Measurements from ENCODE around the gene TCIRG1. TPM values are rescaled to one million over a fixed set of nuclear protein-coding genes. Genes with fewer than 3 reads are reported as not detected.

Gene TCIRG1
- total and polyA plus RNA-seq, 2 experiments from 2014 or later: 77.4 to 125 TPM

- Histone ChIP-seq H3K4me1 (ENCODE audit: insufficient read depth) (peaks cover 43% of the 10 kb centered on the region), H3K9me2 (replicated peaks; ENCODE audit: insufficient read depth) (no peaks in the 10 kb centered on the region), H3K79me2 (no peaks in the 10 kb centered on the region), H3K36me3 (replicated peaks; ENCODE audit: insufficient read depth, low read depth) (no peaks in the 10 kb centered on the region), H3K27ac (peak overlapping the region; percentile 93), H4K20me1 (ENCODE audit: insufficient read depth, poor library complexity, severe bottlenecking) (no peaks in the 10 kb centered on the region), H2AFZ (no peak overlapping the region), H3K9me3 (ENCODE audit: low read depth) (no peaks in the 10 kb centered on the region), H3K4me2 (peak overlapping the region; percentile 71), H3K4me3 (no peak overlapping the region), H3K27me3 (no peaks in the 10 kb centered on the region)
- TF ChIP-seq, protein P1, sequence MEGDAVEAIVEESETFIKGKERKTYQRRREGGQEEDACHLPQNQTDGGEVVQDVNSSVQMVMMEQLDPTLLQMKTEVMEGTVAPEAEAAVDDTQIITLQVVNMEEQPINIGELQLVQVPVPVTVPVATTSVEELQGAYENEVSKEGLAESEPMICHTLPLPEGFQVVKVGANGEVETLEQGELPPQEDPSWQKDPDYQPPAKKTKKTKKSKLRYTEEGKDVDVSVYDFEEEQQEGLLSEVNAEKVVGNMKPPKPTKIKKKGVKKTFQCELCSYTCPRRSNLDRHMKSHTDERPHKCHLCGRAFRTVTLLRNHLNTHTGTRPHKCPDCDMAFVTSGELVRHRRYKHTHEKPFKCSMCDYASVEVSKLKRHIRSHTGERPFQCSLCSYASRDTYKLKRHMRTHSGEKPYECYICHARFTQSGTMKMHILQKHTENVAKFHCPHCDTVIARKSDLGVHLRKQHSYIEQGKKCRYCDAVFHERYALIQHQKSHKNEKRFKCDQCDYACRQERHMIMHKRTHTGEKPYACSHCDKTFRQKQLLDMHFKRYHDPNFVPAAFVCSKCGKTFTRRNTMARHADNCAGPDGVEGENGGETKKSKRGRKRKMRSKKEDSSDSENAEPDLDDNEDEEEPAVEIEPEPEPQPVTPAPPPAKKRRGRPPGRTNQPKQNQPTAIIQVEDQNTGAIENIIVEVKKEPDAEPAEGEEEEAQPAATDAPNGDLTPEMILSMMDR (IDR thresholded peaks at IDR 0.05; ENCODE audit: poor library complexity): peak; percentile 35
- TF ChIP-seq EZH2 (IDR thresholded peaks at IDR 0.05; ENCODE audit: borderline replicate concordance) (no peak), EZH2phosphoT487 (IDR thresholded peaks at IDR 0.05; ENCODE audit: low read depth, severe bottlenecking, unreplicated experiment) (no peak)
- 68% methylated on average over 12 of the region's 12 CpGs for WGBS (ENCODE audit: low lambda C conversion rate, missing lambda C conversion rate)
- no peak for DNase-seq (ENCODE audit: low spot score)
Observed at GRCh38 chr11:68009391-68010089, 29.3 kb upstream of the TCIRG1 start.

DNA sequence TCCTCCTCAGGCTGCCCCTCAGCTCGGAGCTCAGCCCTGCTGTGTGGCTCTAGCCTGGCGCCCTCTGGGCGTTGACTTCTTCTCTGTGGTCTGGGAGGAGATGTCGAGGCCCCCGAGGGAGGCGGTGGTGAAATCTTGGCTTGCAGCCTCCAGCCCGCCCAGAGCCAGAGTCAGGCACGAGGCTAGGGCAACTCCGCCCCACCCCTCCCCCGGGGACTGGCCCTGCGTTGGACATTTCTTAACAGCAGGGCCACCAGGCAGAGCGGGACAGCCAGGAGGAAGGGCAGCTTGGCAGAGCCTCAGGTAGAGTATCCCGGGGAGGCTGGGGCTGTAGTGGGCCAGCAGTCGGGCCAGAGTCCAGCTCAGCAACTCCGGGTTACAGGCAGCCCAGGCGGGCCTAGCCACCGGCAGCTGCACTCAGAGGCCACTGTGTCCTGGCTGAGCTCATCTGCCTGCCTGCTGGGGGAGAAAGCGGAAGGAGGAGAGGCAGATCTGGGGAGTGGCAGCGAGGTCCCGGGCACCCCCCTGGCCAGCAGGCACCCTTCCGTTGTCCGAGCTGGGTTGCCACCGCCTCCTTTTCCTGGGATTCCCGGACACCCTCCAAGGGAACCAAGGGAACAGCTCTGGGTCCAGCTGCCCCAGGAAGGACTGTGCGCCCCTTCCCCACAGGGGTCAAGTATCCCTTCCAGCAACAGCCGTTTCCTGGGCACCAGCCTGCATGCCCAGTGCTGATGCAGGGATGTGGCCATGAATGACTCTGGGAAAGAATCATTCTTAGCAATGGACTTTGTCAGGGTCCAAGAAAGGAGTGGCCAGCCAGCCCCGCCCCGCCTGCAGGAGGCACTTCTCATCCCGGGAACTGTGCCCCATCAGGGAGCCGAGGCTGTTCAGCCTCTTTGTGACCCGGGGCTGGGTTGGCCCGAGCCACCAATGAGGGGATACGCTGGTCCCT is 28.5 kb upstream of the TCIRG1 start, which contains the start of gene ALDH3B1:
ALDH3B1 (plus strand) TSS at position 238 of the 952 bp plus-strand sequence. CDS start 4,971 bp downstream, outside the sequence.
- peak within 1 kb of the TSS; percentile 71 for H3K4me2 ChIP-seq
- H3K27ac ChIP-seq: peak within 1 kb of the TSS; percentile 93
- no peaks in the 10 kb centered on the region for H3K9me3 ChIP-seq (ENCODE audit: low read depth)
- no peak for TF ChIP-seq EZH2 (IDR thresholded peaks at IDR 0.05; ENCODE audit: borderline replicate concordance)
- TF ChIP-seq, protein P1 (IDR thresholded peaks at IDR 0.05; ENCODE audit: poor library complexity): no peak
- no peak for TF ChIP-seq EZH2phosphoT487 (IDR thresholded peaks at IDR 0.05; ENCODE audit: low read depth, severe bottlenecking, unreplicated experiment)
- H3K4me3 ChIP-seq: no peak within 1 kb of the TSS
- no peaks in the 10 kb centered on the region for H3K36me3 ChIP-seq (replicated peaks; ENCODE audit: insufficient read depth, low read depth)
- H2AFZ ChIP-seq: no peak within 1 kb of the TSS
- DNase-seq (ENCODE audit: low spot score): peak; percentile 87
- no peaks in the 10 kb centered on the region for H3K9me2 ChIP-seq (replicated peaks; ENCODE audit: insufficient read depth)
- peaks cover 45% of the 10 kb centered on the region for H3K4me1 ChIP-seq (ENCODE audit: insufficient read depth)
- no peaks in the 10 kb centered on the region for H3K79me2 ChIP-seq
- no peaks in the 10 kb centered on the region for H4K20me1 ChIP-seq (ENCODE audit: insufficient read depth, poor library complexity, severe bottlenecking)
- no peaks in the 10 kb centered on the region for H3K27me3 ChIP-seq
- WGBS (ENCODE audit: low lambda C conversion rate, missing lambda C conversion rate): 44% methylated on average over 33 of the region's 33 CpGs

GRCh38 chr11:68011051-68011943 is 27.5 kb upstream of the TCIRG1 start:
- Histone ChIP-seq H3K27ac (peak overlapping the region; percentile 93), H2AFZ (no peak overlapping the region), H3K9me3 (ENCODE audit: low read depth) (no peaks in the 10 kb centered on the region), H3K36me3 (replicated peaks; ENCODE audit: insufficient read depth, low read depth) (no peaks in the 10 kb centered on the region), H4K20me1 (ENCODE audit: insufficient read depth, poor library complexity, severe bottlenecking) (no peaks in the 10 kb centered on the region), H3K4me3 (no peak overlapping the region), H3K4me2 (peak overlapping the region; percentile 71), H3K27me3 (no peaks in the 10 kb centered on the region), H3K9me2 (replicated peaks; ENCODE audit: insufficient read depth) (no peaks in the 10 kb centered on the region), H3K4me1 (ENCODE audit: insufficient read depth) (peaks cover 45% of the 10 kb centered on the region), H3K79me2 (no peaks in the 10 kb centered on the region)
- no peak for DNase-seq (ENCODE audit: low spot score)
- TF ChIP-seq EZH2 (IDR thresholded peaks at IDR 0.05; ENCODE audit: borderline replicate concordance): no peak
- no peak for TF ChIP-seq EZH2phosphoT487 (IDR thresholded peaks at IDR 0.05; ENCODE audit: low read depth, severe bottlenecking, unreplicated experiment)
- TF ChIP-seq, protein P1 (IDR thresholded peaks at IDR 0.05; ENCODE audit: poor library complexity): no peak
- WGBS (ENCODE audit: low lambda C conversion rate, missing lambda C conversion rate): 92% methylated on average over 16 of the region's 16 CpGs

Measured in hepatocyte (in vitro differentiated cells).